NOMO-1 (cell line): ENCODE results near the gene ASCL3.
A peak's percentile ranks its signal among the peaks of the same experiment; 100 is the strongest.
"Not testable (repeated sequence)": the region's sequence is repeated elsewhere in the genome, so short reads cannot be mapped to it uniquely, and the experiment has no call there.

Experiments
- DNase-seq, 2 experiments: peaks; one replicate each; lab custom pipeline; 2025; ENCODE audit not compliant: unreplicated experiment in 2 of 2; lab: John Stamatoyannopoulos, UW

The ASCL3 gene

GRCh38 chr11:8948886-8949285, 6.1 kb upstream of the ASCL3 start:
- DNase-seq = no peak

- DNase-seq = no peak
Observed at GRCh38 chr11:8947230-8947943, 4.6 kb upstream of the ASCL3 start.

GRCh38 chr11:8941341-8942103, 1.3 kb downstream of the ASCL3 start:
- DNase-seq = no peak

- no peak for DNase-seq
Observed at GRCh38 chr11:8937659-8938058, 5.2 kb downstream of the ASCL3 start.

GRCh38 chr11:8937159-8937558, 5.7 kb downstream of the ASCL3 start:
- no peak for DNase-seq

GRCh38 chr11:8935789-8936188, 7.0 kb downstream of the ASCL3 start:
- DNase-seq = not testable (repeated sequence)

GRCh38 chr11:8934742-8935488, 7.9 kb downstream of the ASCL3 start:
- DNase-seq = no peak

GRCh38 chr11:8933931-8934330, 8.9 kb downstream of the ASCL3 start:
- no peak for DNase-seq

GRCh38 chr11:8932564-8933180, 10.1 kb downstream of the ASCL3 start, which contains the start of gene C11orf16:
Gene C11orf16 (minus strand): TSS chr11:8932947. CDS start chr11:8932308, 639 bp downstream.
- no peak for DNase-seq

GRCh38 chr11:8930456-8931175, 12.2 kb downstream of the ASCL3 start:
- no peak for DNase-seq

GRCh38 chr11:8928981-8929615, 13.7 kb downstream of the ASCL3 start:
- DNase-seq = no peak

GRCh38 chr11:8928205-8928604, 14.6 kb downstream of the ASCL3 start:
- DNase-seq = no peak

GRCh38 chr11:8927233-8927632, 15.6 kb downstream of the ASCL3 start:
- no peak for DNase-seq

GRCh38 chr11:8926236-8926635, 16.6 kb downstream of the ASCL3 start:
- DNase-seq = no peak

GRCh38 chr11:8925711-8926110, 17.1 kb downstream of the ASCL3 start:
- no peak for DNase-seq

GRCh38 chr11:8922691-8923090, 20.1 kb downstream of the ASCL3 start:
- no peak for DNase-seq

GRCh38 chr11:8917157-8917825, 25.5 kb downstream of the ASCL3 start:
- DNase-seq = no peak

- no peak for DNase-seq
Observed at GRCh38 chr11:8914661-8915018, 28.2 kb downstream of the ASCL3 start.

GRCh38 chr11:8913961-8914660, 28.7 kb downstream of the ASCL3 start:
- DNase-seq = peak; percentile 23 to 35
